ENCODE data around the gene OSBPL6. TPM values are rescaled to one million over a fixed set of nuclear protein-coding genes. Genes with fewer than 3 reads are reported as not detected.

The OSBPL6 gene
- total and polyA plus RNA-seq, 11 donors: 1.2 to 9.6 (median 4.2) TPM

DNA sequence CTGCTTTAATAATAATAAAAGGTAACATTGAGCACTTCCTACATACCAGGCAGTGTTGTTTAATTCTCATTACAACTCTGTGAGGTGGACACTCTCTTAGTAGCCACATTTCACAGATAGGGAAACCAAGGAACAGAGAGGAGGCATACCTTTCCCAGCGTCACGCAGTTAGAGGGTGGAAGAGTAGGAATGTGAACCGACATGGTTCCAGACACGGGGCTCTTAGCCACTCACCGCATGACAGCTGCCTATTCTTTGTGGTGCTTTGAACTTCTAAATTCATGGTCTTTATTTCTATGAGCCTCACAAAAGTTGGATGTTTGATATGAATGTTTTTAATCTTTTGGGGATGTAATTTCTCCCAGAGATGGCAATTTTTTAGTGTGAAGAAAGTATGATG lies 76.0 kb downstream of the OSBPL6 start:
- Histone ChIP-seq H3K36me3 (no peaks in the 10 kb centered on the region), H3K27me3 (no peaks in the 10 kb centered on the region), H3K27ac (no peak overlapping the region), H3K4me1 (peaks cover 0 to 33% (median 8%) of the 10 kb centered on the region in 12 donors), H3K9me3 (no peaks in the 10 kb centered on the region), H3K4me3 (no peak overlapping the region)
- WGBS, 4 donors: 89 to 93% (median 91%) methylated on average over 5 of the region's 5 CpGs
- intact Hi-C loops (cut with DNase I): loop anchor here in 5 of 10 donors (5.0 to 10.0 kb wide), 4 partner anchors 76 to 158 kb away; partner anchors contain the start of genes OSBPL6 (in 5 of the 5) and RBM45 (in 2 of the 5)
- no peak for DNase-seq
- ATAC-seq: no peak
- TF ChIP-seq POLR2A (IDR thresholded peaks at IDR 0.05): no peak
- TF ChIP-seq, protein P1, sequence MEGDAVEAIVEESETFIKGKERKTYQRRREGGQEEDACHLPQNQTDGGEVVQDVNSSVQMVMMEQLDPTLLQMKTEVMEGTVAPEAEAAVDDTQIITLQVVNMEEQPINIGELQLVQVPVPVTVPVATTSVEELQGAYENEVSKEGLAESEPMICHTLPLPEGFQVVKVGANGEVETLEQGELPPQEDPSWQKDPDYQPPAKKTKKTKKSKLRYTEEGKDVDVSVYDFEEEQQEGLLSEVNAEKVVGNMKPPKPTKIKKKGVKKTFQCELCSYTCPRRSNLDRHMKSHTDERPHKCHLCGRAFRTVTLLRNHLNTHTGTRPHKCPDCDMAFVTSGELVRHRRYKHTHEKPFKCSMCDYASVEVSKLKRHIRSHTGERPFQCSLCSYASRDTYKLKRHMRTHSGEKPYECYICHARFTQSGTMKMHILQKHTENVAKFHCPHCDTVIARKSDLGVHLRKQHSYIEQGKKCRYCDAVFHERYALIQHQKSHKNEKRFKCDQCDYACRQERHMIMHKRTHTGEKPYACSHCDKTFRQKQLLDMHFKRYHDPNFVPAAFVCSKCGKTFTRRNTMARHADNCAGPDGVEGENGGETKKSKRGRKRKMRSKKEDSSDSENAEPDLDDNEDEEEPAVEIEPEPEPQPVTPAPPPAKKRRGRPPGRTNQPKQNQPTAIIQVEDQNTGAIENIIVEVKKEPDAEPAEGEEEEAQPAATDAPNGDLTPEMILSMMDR (IDR thresholded peaks at IDR 0.05): no peak

DNA sequence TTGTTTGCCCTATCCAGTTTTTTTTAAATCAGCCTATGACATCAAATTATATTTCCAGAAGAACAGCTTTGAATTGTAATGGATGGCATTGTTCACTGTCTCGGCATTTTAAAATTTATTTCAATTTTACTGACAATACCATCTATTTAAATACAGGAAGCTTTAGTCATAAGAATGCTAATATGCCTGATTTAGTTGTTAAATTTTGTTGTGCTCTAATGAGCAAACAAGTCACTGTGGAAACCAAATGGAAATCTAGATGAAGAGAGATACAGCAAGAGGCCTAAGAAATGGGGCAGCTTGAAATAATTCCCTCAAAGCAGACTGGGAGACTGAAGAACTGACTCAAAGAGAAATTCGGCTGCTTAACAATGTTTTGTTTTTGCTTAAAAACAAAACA lies 76.8 kb downstream of the OSBPL6 start:
- no peaks in the 10 kb centered on the region for H3K36me3 ChIP-seq
- intact Hi-C loops (cut with DNase I): loop anchor here in 6 of 10 donors (1.0 to 10.0 kb wide), 5 partner anchors 76 to 159 kb away; partner anchors contain the start of genes OSBPL6 (in 5 of the 6) and RBM45 (in 2 of the 6)
- DNase-seq (no peak), ATAC-seq (no peak)
- no peaks in the 10 kb centered on the region for H3K27me3 ChIP-seq
- WGBS, 4 donors: 71 to 84% (median 79%) methylated on average over 2 of the region's 2 CpGs
- H3K4me1 ChIP-seq: peaks cover 0 to 33% (median 8%) of the 10 kb centered on the region in 12 donors
- H3K27ac ChIP-seq: peak overlapping the region in 9 of 12 donors; percentile 13 to 79 (median 68)
- TF ChIP-seq POLR2A (IDR thresholded peaks at IDR 0.05): no peak
- TF ChIP-seq, protein P1 (IDR thresholded peaks at IDR 0.05): no peak
- no peaks in the 10 kb centered on the region for H3K9me3 ChIP-seq
- no peak overlapping the region for H3K4me3 ChIP-seq

- Histone ChIP-seq H3K9me3 (no peaks in the 10 kb centered on the region), H3K27ac (peak overlapping the region in 11 of 12 donors; percentile 18 to 79 (median 68)), H3K36me3 (no peaks in the 10 kb centered on the region), H3K27me3 (no peaks in the 10 kb centered on the region), H3K4me1 (peaks cover 0 to 33% (median 8%) of the 10 kb centered on the region in 12 donors), H3K4me3 (no peak overlapping the region)
- 49 to 53% (median 51%) methylated on average over 3 of the region's 3 CpGs for whole genome bisulfite sequencing, 4 donors
- TF ChIP-seq, protein P1 (IDR thresholded peaks at IDR 0.05): no peak
- no peak for TF ChIP-seq POLR2A (IDR thresholded peaks at IDR 0.05)
- intact Hi-C loops (cut with DNase I): loop anchor here in 6 of 10 donors (1.0 to 10.0 kb wide), 6 partner anchors 77 to 159 kb away; partner anchors contain the start of genes OSBPL6 (in 6 of the 6) and RBM45 (in 2 of the 6)
- DNase-seq (peak; percentile 79 to 93 (median 85)), ATAC-seq (peak; percentile 94 to 95 (median 94))
Measured at GRCh38 chr2:178271629-178272333, 77.5 kb downstream of the OSBPL6 start.

DNA sequence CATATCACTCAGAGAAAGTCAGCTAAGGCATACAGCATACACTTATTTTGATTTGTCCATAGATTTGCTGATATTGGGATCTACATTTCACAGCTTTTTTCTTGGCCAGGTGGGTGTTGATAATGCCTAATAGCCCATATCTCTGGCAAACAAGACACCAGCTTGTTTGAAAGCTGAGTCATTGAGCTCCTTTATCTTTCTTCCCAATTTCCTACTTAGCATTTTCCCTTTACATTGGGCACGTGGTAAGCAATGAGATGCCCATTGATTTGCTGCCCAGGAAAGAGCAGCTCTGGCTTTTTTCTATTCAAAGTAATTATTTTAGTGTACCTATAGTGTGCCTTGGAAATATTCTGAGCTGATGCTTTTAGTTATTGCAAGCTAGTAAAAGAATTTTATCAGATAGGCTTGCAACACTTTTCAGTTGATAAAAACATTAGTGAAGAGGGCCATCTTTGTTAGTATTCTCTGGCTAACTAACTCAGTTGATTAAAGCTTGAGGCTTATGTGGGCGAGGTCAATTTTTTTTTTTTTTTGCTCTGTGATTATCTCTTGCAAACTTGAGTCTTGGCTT lies 79.6 kb downstream of the OSBPL6 start:
- H3K4me3 ChIP-seq: no peak overlapping the region
- DNase-seq (no peak), ATAC-seq (no peak)
- no peaks in the 10 kb centered on the region for H3K27me3 ChIP-seq
- intact Hi-C loops (cut with DNase I): loop anchor here in 6 of 10 donors (2.0 to 10.0 kb wide), 5 partner anchors 79 to 162 kb away; partner anchors contain the start of genes OSBPL6 (in 6 of the 6) and RBM45 (in 2 of the 6)
- TF ChIP-seq, protein P1 (IDR thresholded peaks at IDR 0.05): no peak
- no peak for TF ChIP-seq POLR2A (IDR thresholded peaks at IDR 0.05)
- no peak overlapping the region for H3K27ac ChIP-seq
- no peaks in the 10 kb centered on the region for H3K36me3 ChIP-seq
- peaks cover 0 to 33% (median 8%) of the 10 kb centered on the region in 12 donors for H3K4me1 ChIP-seq
- no peaks in the 10 kb centered on the region for H3K9me3 ChIP-seq
- WGBS, 4 donors: 57 to 77% (median 67%) methylated on average over 2 of the region's 2 CpGs

All from heart left ventricle (tissue), 16 donors.